SU-DHL-6 (cell line): ENCODE data around the gene TIGD4.

ENCODE experiments used
- CTCF ChIP-seq: fragments of 200-600 bp; sonication (generic); IDR thresholded peaks from one replicate; pipeline ENCODE4 v1.5.1; 2017; ENCODE audit warnings: antibody characterized with exemption, mild to moderate bottlenecking, low read length, moderate library complexity; ENCODE audit not compliant: insufficient read depth, poor library complexity, severe bottlenecking
- EZH2phosphoT487 ChIP-seq: fragments of 200-600 bp; sonication (generic), shearing (Covaris generic); conservative IDR thresholded peaks from 2 replicates; pipeline ENCODE4 v1.6.1; 2018; ENCODE audit warnings: mild to moderate bottlenecking, antibody characterized with exemption, low read length, moderate library complexity, mixed read lengths

DNA sequence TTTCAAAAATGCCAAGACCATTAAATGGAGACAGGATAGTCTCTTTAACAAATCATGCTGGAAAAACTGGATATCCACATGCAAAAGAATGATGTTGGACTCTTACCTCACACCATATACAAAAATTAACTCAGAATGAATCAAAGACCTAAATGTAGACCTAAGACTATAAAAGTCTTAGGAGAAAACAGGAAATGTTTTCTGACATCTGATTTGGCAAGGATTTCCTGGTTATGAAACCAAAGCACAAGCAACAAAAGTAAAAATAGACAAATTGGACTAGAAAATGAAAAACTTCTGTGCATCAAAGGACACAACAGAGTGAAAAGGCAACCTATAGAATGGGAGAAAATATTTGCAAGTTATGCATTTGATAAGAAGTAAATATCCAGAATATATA lies 37.8 kb upstream of the TIGD4 start:
- TF ChIP-seq CTCF: no peak
- no peak for TF ChIP-seq EZH2phosphoT487
